Forelimb muscle (tissue), 1 donor: Measurements from ENCODE around the gene BSDC1. TPM values are rescaled to one million over a fixed set of nuclear protein-coding genes. Genes with fewer than 3 reads are reported as not detected.

Experiments
- DNase-seq: peaks from one replicate; pipeline ENCODE4 v3.0.0-alpha.2; 2013; ENCODE audit warnings: low read depth
- polyA plus RNA-seq: library from polyadenylated mRNA; unstranded; fragments of 120-200 nt; gene quantifications from one replicate; pipeline ENCODE4 v1.2.1, GENCODE V29; 2013; ENCODE audit not compliant: insufficient read length

BSDC1 gene
- polyA plus RNA-seq, 1 donor = 39.6 TPM

- DNase-seq = no peak
These were observed 720 bp upstream of the BSDC1 start for GRCh38 chr1:32394890-32395432.

- no peak for DNase-seq
These were observed 455 bp downstream of the BSDC1 start for GRCh38 chr1:32393832-32394140.

- DNase-seq = no peak
These were observed 1.1 kb downstream of the BSDC1 start for GRCh38 chr1:32393136-32393535.

GRCh38 chr1:32392325-32392724, 1.9 kb downstream of the BSDC1 start:
- no peak for DNase-seq

GRCh38 chr1:32390904-32391870, 3.1 kb downstream of the BSDC1 start:
- DNase-seq = no peak

GRCh38 chr1:32388641-32389040, 5.6 kb downstream of the BSDC1 start:
- no peak for DNase-seq

GRCh38 chr1:32386676-32387392, 7.4 kb downstream of the BSDC1 start:
- no peak for DNase-seq

GRCh38 chr1:32380057-32380456, 14.2 kb downstream of the BSDC1 start:
- DNase-seq = no peak

GRCh38 chr1:32377541-32378220, 16.6 kb downstream of the BSDC1 start:
- DNase-seq = no peak

- DNase-seq = no peak
These were observed 18.0 kb downstream of the BSDC1 start for GRCh38 chr1:32376199-32376598.

GRCh38 chr1:32373996-32374592, 20.1 kb downstream of the BSDC1 start:
- DNase-seq = no peak

- DNase-seq = no peak
These were observed 22.0 kb downstream of the BSDC1 start for GRCh38 chr1:32372149-32372756.

GRCh38 chr1:32367912-32368635, 26.2 kb downstream of the BSDC1 start:
- DNase-seq = no peak

- no peak for DNase-seq
These were observed 28.8 kb downstream of the BSDC1 start for GRCh38 chr1:32365445-32365844.

GRCh38 chr1:32364836-32365235, 29.4 kb downstream of the BSDC1 start:
- DNase-seq = no peak

- DNase-seq = no peak
These were observed 30.5 kb downstream of the BSDC1 start for GRCh38 chr1:32363713-32364112.

- DNase-seq = no peak
These were observed 31.5 kb downstream of the BSDC1 start, which contains the start of the genes FAM229A and TSSK3 for GRCh38 chr1:32362474-32363313. Gene FAM229A, minus strand, starts transcription at chr1:32362485. Its CDS starts 394 bp downstream, at chr1:32362091. Gene TSSK3, plus strand, starts transcription at chr1:32362539. Its CDS starts 163 bp downstream, at chr1:32362702.

GRCh38 chr1:32361674-32362473, 32.4 kb downstream of the BSDC1 start:
- no peak for DNase-seq

- no peak for DNase-seq
These were observed 33.0 kb downstream of the BSDC1 start for GRCh38 chr1:32361308-32361673.
